ENCODE measurements around the gene MRPL27.

MRPL27 gene

DNA sequence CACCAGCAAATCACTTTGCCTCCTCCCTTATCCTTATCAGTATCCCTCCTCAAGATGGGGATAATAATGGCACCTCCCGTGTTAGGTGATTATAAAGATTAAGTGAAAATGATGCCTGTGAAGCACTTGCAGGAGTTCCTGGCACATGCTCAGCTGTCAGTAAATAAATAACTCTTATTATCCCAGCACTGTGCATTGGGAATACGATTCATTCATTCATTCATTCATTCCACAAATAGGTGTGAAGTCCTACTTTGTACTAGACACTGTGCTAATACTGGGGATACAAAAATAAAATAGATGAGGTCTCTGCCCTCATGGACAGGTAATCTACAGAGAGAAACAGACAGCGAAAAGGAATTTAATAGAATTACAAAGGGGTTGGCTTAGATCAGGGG, 25.1 kb downstream of the MRPL27 start:
- H4K20me1 ChIP-seq (ENCODE audit: insufficient read depth, low read length, poor library complexity, severe bottlenecking), result no peaks in the 10 kb centered on the region
- H2AFZ ChIP-seq (ENCODE audit: low read length), result no peak overlapping the region
- H3K9me2 ChIP-seq (replicated peaks; ENCODE audit: low read depth, low read length), result no peaks in the 10 kb centered on the region
- no peaks in the 10 kb centered on the region for H3K9me3 ChIP-seq (ENCODE audit: insufficient read depth, low read depth, low read length)
- no peaks in the 10 kb centered on the region for H3K27me3 ChIP-seq (ENCODE audit: insufficient read depth, low read length, poor library complexity, severe bottlenecking)
- H3K36me3 ChIP-seq (ENCODE audit: insufficient read depth, low read length), result no peaks in the 10 kb centered on the region
- peak overlapping the region; percentile 14 for H3K9ac ChIP-seq (ENCODE audit: low read depth, low read length, poor library complexity, severe bottlenecking)
- no peaks in the 10 kb centered on the region for H3F3A ChIP-seq (ENCODE audit: low read depth)
- H3K4me2 ChIP-seq (ENCODE audit: low read depth, low read length, poor library complexity, severe bottlenecking), result peak overlapping the region; percentile 97
- H3K79me2 ChIP-seq (ENCODE audit: insufficient read depth, low read length), result peaks cover 27% of the 10 kb centered on the region
- peaks cover 40% of the 10 kb centered on the region for H3K4me1 ChIP-seq (ENCODE audit: insufficient read depth, low read length, poor library complexity, severe bottlenecking)
- no peak for TF ChIP-seq CTCF (conservative IDR thresholded peaks at IDR 0.05; ENCODE audit: low read length)
- TF ChIP-seq EZH2phosphoT487 (IDR thresholded peaks at IDR 0.05; ENCODE audit: borderline replicate concordance), result no peak
- H3K4me3 ChIP-seq (ENCODE audit: low read length, poor library complexity, severe bottlenecking), result peak overlapping the region; percentile 88

DNA sequence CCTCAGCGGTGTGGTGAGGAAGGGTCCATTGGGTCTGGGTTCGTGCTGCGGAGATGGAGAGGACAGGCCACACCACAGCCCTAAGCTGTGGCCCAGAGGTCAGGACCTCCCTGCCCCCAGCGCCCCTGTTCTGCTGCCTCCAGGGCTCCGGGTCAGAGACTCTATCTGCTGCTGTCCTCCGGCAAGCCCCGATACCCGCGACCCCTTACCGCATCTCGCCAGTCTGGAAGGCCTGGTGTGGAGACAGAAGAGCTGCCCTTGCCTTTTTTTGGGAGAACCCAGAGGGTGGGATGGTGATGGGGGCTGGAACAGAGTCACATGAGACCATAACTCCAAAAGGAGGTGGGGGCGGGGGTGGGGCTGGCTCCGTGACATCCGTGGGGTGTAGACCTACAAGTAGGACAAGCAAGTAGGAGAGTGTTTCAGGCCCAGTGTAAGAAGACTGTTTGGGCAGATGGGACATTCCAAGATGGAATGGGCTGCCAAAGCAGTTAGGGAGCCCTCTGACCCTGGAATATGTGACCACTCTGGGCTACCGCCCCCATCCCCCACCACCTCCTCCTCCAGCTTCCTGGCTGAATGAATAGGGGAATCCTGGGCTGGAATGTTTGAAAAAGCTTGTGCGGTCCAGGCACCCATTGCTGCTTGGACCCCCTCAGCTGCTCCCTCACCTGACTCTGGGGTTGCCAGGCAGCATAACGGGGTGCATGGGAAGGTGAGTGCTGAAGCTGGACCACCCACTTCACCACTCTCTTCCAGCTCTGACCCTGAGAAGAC, 25.7 kb downstream of the MRPL27 start:
- Histone ChIP-seq H3K9me3 (ENCODE audit: insufficient read depth, low read depth, low read length) (no peaks in the 10 kb centered on the region), H3K9me2 (replicated peaks; ENCODE audit: low read depth, low read length) (no peaks in the 10 kb centered on the region), H3K4me3 (ENCODE audit: low read length, poor library complexity, severe bottlenecking) (peak overlapping the region; percentile 88), H3K27me3 (ENCODE audit: insufficient read depth, low read length, poor library complexity, severe bottlenecking) (no peaks in the 10 kb centered on the region), H3F3A (ENCODE audit: low read depth) (no peaks in the 10 kb centered on the region), H4K20me1 (ENCODE audit: insufficient read depth, low read length, poor library complexity, severe bottlenecking) (no peaks in the 10 kb centered on the region), H2AFZ (ENCODE audit: low read length) (no peak overlapping the region), H3K36me3 (ENCODE audit: insufficient read depth, low read length) (no peaks in the 10 kb centered on the region), H3K4me2 (ENCODE audit: low read depth, low read length, poor library complexity, severe bottlenecking) (peak overlapping the region; percentile 97), H3K9ac (ENCODE audit: low read depth, low read length, poor library complexity, severe bottlenecking) (peak overlapping the region; percentile 97), H3K4me1 (ENCODE audit: insufficient read depth, low read length, poor library complexity, severe bottlenecking) (peaks cover 40% of the 10 kb centered on the region), H3K79me2 (ENCODE audit: insufficient read depth, low read length) (peaks cover 27% of the 10 kb centered on the region)
- no peak for TF ChIP-seq EZH2phosphoT487 (IDR thresholded peaks at IDR 0.05; ENCODE audit: borderline replicate concordance)
- TF ChIP-seq CTCF (conservative IDR thresholded peaks at IDR 0.05; ENCODE audit: low read length), result no peak

GRCh38 chr17:50346313-50347116, 26.5 kb downstream of the MRPL27 start:
- H3K4me1 ChIP-seq (ENCODE audit: insufficient read depth, low read length, poor library complexity, severe bottlenecking), result peaks cover 40% of the 10 kb centered on the region
- peak overlapping the region; percentile 88 for H3K4me3 ChIP-seq (ENCODE audit: low read length, poor library complexity, severe bottlenecking)
- H3K36me3 ChIP-seq (ENCODE audit: insufficient read depth, low read length), result no peaks in the 10 kb centered on the region
- H3K79me2 ChIP-seq (ENCODE audit: insufficient read depth, low read length), result peaks cover 27% of the 10 kb centered on the region
- H3K9me2 ChIP-seq (replicated peaks; ENCODE audit: low read depth, low read length), result no peaks in the 10 kb centered on the region
- H4K20me1 ChIP-seq (ENCODE audit: insufficient read depth, low read length, poor library complexity, severe bottlenecking), result no peaks in the 10 kb centered on the region
- no peaks in the 10 kb centered on the region for H3K27me3 ChIP-seq (ENCODE audit: insufficient read depth, low read length, poor library complexity, severe bottlenecking)
- H3K9me3 ChIP-seq (ENCODE audit: insufficient read depth, low read depth, low read length), result no peaks in the 10 kb centered on the region
- no peak for TF ChIP-seq CTCF (conservative IDR thresholded peaks at IDR 0.05; ENCODE audit: low read length)
- no peak for TF ChIP-seq EZH2phosphoT487 (IDR thresholded peaks at IDR 0.05; ENCODE audit: borderline replicate concordance)
- peak overlapping the region; percentile 97 for H3K9ac ChIP-seq (ENCODE audit: low read depth, low read length, poor library complexity, severe bottlenecking)
- peak overlapping the region; percentile 97 for H3K4me2 ChIP-seq (ENCODE audit: low read depth, low read length, poor library complexity, severe bottlenecking)
- peak overlapping the region; percentile 72 for H2AFZ ChIP-seq (ENCODE audit: low read length)
- H3F3A ChIP-seq (ENCODE audit: low read depth), result no peaks in the 10 kb centered on the region
